ENCODE results near the gene ZNF425.
"Not testable (repeated sequence)": the region's sequence is repeated elsewhere in the genome, so short reads cannot be mapped to it uniquely, and the experiment has no call there.

Gene ZNF425, protein sequence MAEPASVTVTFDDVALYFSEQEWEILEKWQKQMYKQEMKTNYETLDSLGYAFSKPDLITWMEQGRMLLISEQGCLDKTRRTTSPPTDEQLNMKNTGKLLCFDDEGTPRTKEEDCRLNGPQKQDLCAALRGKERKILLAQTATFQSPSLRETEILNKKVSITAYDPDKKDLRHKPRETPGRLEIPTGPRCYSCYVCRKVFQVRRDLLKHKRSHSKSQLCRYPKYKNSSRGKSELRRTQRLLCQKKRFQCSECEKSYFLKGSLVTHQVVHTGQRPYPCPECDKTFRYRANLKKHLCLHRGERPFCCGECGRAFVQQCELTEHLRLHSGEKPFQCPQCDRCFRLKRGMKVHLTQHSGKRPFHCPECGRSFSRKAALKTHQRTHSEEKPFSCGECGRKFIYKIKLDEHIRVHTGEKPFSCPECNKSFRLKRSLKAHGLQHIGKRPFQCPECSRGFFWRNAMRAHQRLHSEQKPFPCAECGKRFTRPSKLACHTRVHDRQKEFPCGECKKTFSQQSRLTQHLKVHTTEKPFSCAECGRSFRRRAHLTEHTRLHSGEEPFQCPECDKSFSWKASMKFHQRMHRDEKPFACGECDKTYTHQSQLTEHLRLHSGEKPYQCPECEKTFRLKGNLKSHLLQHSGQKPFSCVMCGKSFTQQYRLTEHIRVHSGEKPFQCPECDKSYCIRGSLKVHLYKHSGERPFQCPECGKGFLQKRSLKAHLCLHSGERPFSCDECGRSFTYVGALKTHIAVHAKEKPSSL

DNA sequence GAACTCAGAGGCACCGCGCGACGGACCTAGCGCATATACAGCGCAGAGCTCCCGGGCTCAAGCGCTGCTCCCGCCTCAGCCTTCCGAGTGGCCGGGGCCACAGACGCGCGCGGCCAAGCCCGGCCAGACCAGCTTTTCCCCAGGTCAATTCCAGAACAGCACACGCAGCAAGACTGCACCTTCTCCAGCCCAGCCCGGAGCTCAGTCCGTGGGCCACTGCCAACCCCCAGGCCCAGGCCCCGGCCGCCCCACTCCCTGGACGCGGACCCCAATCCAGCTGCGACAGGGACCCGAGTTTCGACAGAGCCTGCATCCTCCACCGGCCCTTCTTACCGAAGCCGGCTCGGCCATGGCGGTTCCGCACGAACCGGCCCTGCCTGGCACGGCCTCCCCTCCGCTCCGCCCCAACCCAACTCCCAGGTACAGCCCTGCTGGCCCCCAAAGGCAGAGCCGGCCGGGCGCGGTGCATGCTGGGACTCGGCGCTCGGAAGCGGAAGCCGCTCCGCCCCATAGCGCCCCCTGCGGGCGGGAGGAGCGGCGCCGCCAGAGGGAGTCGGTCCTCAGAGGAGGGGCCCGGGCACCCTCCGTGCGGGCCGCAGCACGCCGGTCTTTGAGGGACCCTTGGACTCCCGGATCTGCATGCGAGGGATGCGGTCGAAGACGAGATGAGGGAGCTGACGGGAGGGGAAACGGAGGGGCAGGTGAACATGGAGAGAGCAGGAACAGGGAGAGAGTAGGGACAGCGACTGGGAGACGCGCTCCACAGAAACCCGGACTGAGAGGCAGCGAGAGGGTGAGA lies at the start of gene ZNF425:
Gene ZNF425 (minus strand): TSS at position 462 of the 799 bp plus-strand sequence. CDS start 111 bp downstream, at position 351.
- DNase-seq (ENCODE audit: low read depth, low spot score): peak; percentile 89

DNA sequence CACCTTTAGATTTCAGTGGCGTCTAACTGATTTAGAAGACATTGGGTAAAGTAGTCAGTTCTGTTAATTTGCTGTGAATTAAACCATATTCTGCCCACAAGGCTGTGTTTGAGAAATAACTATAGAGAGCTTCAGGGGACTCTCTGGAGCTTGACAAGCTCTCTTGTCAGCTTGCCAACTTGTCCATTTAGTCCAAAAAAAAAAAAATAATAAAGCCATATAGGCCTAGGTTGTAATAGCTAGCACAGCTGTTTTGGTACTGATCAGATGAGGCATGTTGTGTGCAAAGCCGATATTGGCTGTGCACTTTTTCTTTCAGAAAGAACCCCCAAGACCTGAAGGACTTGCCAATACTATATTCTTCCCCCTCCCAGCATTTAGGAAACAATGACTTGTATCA lies 49.0 kb upstream of the ZNF425 start:
- no peak for DNase-seq (ENCODE audit: low read depth, low spot score)

DNA sequence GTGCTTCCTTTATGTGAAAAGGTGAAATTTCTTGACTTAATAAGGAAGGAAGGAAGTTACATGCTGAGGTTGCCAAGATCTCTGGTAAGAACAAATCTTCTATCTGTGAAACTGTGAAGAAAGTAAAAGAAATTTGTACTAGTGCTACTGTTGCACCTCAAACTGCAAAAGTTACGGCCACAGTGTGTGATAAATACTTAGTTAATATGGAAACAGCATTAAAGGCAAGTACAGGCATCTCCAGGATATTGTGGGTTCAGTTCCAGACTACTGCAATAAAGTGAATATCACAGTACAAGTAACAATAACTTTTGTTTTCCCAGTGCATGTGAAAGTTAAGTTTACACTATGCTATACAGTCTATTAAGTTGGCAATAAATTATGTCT lies 46.4 kb upstream of the ZNF425 start:
- DNase-seq (ENCODE audit: low read depth, low spot score): no peak

DNA sequence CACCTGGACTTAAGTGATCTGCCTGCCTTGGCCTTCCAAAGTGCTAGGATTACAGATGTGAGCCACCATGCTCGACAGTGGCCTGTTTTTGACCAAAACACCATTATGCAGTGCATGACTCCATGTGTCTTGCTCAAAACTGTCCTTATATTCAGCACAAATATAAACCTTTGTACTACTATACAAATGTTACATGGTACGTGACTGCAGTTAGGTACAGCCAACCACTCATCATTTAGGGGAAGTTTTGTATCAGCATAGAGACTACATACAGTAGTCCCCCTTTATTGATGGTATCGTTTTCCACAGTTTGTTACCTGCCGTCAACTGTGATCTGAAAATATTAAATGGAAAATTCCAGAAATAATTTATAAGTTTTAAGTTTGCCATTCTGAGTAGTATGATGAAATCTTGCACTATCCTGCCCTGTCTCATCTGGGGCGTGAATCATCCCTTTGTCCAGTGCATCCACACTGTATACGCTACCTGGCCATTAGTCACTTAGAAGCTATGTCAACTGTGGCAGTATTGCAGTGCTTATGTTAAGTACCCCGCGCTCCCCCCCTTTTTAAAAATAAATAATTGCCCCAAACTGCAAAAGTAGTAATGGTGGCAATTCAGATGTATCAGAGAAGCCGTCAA lies 45.9 kb upstream of the ZNF425 start:
- DNase-seq (ENCODE audit: low read depth, low spot score): no peak

DNA sequence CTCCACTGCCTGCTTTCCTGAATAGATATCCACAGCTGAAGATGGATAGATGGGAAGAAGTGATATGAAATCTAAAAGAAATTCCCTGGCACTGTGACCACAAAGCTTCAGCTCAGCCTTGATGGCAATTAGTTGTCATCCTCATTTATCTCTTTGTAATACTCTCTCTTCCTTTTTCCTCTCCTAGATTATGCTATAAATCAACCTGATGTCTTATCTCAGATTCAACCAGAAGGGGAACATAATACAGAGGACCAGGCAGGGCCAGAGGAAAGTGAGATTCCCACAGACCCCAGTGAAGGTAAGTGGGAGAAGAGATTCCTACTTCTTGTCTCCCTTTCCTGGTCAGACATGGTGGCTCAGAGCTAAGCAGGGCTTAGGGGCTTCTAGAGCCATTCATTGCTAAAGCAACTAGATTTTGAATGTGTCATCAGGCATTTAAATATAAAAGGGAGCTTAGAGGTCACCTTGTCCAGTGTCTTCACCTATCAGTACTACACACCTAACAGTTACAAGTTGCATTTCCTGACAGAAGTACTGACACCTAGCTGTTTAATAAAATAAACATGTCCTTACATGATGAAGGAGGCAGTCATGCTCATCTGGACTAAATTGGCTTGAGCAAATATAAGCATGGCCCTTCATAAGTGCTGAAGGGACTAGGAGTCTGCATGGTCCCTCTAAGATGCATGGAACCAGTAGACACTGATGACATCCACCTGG lies 40.7 kb upstream of the ZNF425 start:
- no peak for DNase-seq (ENCODE audit: low read depth, low spot score)

DNA sequence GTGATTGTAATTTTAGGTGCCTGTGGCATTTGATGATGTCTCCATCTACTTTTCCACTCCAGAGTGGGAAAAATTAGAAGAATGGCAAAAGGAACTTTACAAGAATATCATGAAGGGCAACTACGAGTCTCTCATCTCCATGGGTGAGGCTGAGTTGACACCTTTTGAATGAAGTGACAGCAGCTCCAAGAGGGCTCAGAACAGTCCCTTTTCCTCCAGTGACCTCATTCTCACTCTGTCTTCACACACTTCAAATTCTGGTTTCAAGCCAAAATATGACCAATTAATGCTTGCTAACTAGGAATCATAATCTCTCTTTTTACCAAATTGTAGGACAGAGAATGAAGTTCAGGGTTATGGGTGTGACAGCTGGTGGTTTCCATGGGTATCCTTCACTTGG lies 40.0 kb upstream of the ZNF425 start:
- DNase-seq (ENCODE audit: low read depth, low spot score): no peak

DNA sequence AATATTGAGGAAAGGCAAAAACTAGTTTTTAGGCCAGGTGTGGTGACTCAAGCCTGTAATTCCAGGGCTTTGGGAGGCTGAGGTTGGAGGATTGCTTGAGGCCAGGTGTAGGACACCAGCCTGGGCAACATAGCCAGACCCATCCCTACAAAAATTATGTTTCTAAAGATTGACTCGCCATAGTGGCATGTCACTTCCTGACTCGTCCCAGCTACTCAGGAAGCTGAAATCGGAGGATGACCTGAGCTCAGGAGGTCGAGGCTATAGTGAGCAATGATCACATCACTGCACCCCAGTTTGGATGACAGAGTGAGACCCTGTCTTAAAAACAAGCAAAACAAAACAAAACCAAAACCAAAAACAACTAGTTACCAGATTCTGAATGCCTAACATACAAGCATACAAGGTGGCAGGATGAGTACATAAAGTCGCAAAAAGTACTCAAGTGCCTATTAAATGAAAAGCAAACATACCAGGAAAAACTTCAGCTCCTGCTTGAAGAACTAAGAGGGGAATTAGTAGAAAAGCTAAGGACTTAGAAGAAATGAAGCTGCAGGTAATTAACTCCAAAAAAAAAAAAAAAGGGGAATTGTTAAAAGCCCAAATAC lies 35.2 kb upstream of the ZNF425 start:
- no peak for DNase-seq (ENCODE audit: low read depth, low spot score)

DNA sequence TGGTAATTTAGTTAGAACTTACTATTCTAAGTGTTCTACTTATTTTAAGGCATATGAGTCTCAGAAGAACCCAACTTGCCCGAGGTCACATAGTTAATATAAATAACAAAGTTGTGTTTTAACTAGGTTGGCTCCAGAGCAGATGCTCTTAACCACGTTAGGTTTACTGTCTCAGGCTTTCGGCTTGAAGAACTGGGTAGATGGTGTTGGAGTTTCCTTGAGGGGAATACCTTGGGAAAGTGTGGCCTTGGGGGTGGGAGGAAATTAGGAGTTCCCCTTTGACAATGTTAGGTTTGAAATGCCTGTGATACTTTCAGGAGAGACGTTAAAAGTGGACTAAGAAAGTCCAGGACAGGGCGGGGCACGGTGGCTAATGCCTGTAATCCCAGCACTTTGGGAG lies 30.8 kb upstream of the ZNF425 start:
- DNase-seq (ENCODE audit: low read depth, low spot score): no peak

DNA sequence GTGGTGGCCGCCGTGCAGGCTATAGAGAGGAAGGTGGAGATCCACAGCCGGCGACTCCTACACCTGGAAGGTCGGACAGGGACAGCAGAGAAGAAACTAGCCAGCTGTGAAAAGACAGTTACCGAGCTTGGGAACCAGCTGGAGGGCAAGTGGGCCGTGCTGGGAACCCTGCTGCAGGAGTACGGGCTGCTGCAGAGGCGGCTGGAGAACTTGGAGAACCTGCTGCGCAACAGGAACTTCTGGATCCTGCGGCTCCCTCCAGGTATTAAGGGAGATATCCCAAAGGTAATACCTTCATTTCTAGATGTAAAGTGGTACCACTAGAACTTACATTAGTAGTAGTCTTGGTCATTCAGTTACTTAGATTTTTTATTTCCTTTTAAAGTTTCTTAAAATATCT lies 27.9 kb upstream of the ZNF425 start:
- no peak for DNase-seq (ENCODE audit: low read depth, low spot score)

DNA sequence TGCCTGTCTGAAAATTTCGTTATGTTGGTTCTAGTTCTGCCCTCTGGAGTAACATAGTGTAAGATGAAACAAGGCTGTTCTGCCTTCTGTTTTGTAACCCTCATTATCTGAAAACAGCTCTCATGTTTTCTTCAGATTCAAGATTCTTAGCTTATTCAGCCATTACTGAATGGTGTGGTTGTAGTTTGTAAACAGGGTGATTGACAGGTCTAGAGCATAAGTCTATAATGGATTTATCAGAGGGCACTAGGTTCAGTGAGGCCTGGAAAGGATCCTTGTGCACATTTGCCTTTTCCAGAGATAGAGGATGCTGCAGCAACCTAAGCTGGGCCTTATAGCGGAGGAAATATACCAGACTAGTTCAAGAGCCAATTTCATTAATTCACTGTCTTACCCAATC lies 27.2 kb upstream of the ZNF425 start:
- no peak for DNase-seq (ENCODE audit: low read depth, low spot score)

DNA sequence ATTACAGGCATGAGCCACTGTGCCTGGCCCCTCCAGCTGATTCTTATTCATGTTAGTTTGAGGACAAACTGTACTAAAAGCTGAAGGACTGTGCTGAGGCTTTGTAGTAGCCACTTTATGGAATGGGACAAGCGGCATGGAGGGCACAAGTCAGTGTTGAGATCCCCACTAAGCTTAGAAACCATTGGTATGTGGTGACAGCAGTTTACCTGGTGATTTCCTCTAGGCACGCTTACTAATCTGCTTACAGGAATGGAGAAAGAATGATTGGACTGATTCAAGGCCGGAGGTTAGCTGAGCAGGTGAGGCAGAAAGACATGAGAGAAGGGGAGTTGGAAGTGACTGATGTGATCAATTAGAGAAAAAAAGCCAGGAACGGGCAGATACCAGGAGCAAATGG lies 24.9 kb upstream of the ZNF425 start:
- DNase-seq (ENCODE audit: low read depth, low spot score): no peak

DNA sequence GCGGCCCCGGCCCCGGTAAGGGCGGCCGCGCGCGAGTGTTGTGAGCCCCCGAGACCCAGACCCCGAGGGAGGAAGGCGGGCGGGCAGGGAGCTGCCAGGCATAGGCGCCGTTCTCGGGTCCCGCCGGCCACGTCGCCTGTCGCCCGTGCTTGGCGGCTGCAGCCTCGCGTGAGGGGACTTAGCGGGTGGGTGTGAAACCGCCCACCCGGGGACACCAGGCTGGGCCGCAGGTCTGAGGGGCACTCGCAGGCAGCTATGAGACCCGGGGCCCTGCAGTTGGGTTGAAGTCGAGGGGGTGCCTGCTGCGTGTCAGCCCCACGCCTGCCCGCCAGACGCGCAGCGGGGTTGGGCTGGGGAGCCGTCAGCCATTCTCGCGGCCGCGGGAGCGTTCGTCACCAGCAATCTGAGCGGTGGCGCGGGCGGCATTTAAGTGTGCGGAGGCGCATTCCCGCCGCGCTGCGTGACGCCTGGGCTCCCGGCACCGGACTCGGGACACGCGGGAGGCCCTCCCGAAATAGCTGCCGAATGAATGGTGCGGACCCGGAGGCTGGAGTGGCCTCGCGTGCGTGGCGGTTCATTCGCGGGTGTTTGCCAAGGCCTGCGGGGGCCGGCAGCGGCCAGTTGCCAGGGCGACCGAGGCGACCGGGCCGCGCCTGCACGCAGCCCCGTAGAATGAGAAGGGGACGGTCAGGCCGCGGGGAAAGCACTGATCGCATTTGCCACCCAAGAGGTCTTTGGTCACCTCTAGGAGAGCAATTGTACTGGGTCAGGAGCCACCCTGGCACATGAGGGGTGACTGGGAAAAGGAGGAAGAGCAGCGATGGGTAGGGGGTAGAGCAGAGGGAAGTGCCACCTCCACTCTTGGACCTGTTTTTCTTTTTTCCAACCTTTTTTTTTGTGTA lies 21.9 kb upstream of the ZNF425 start:
- peak; percentile 31 for DNase-seq (ENCODE audit: low read depth, low spot score)

DNA sequence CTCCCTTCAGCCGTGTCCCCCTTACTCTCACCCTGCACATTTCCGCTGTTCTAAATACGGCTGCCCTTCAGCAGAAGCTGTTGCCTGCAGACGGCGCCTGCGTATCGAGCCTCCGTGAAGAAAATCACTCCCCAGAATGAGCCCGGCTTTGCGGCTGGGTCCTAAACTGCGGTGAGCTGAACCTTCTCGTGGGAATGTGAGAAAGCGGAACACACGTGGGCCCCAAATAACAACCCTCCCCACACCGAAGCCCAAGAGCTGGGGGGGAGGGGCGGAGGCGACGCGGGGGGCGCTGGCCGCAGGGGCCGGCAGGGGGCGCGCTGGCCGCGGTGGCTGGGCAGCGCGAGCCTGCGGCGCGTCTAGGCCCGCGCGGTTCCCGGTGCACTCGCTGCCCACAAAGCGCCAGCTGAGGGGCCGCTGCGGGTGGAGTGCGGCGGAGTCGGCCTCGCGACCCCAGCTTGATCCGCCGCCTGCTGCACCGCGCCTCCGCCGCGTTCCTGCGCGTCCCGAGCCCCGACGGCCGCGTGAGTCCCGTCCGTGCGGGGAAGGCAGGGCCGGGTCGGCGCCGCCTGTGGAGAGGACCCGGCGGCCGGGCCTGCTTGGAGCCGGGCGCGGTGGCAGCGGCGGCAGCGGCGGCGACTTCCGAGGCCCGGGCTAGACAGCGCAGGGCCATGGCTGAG lies 21.1 kb upstream of the ZNF425 start, which contains the start of gene ZNF398:
Gene ZNF398 (plus strand): TSS at position 382 of the 680 bp plus-strand sequence. CDS start 290 bp downstream, at position 672.
- DNase-seq (ENCODE audit: low read depth, low spot score): peak; percentile 61

DNA sequence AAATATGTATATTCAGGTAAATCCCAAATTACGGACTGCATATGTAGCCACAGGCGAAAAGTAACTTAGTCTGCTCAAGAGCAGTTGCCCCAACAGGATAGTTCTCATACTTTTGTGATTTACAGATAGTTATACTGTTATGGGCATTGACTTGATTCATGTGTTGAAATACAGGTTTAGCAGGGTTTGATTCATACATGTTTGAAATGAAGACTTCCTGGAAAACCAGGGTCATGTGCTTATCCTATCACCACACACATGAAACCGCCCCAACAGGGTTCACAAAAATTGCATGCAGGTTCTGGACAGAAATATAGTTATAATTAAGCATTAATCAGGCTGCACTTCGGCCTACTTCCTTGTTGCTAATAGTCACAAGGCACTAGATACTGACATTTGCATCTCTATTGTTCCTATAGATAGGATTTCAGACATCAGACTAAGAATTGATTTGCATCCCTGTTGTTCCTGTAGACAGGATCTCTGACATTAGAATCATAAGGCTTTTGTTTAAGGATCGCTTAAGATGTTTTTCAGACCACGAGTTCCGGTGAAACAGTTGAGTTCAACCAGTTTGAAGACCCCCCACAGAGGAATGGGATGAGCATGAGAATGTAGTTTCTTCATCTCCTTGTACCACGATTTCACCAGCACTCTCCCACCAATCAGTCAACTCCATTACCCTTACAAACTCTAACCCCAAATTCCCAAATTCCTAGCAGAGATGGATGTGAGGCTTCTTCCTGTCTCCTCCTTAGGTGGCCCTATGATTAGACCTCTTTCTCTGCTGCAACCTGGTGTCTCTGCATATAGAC lies 19.1 kb upstream of the ZNF425 start:
- no peak for DNase-seq (ENCODE audit: low read depth, low spot score)

DNA sequence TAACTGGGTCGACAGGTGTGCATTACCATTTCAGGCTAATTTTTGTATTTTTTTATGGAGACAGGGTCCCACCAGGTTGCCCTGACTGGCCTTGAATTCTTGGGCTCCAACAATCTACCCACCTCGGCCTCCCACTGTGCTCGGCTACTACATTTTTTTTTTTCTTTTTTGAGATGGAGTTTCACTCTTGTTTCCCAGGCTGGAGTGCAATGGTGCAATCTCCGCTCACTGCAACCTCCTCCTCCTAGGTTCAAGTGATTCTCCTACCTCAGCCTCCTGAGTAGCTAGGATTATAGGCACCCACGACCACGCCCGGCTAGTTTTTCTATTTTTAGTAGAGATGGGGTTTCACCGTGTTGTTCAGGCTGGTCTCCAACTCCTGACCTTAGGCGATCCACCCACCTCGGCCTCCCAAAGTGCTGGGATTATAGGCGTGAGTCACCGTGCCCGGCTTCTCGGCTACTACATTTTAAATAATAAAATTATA lies 18.4 kb upstream of the ZNF425 start:
- DNase-seq (ENCODE audit: low read depth, low spot score): not testable (repeated sequence)

DNA sequence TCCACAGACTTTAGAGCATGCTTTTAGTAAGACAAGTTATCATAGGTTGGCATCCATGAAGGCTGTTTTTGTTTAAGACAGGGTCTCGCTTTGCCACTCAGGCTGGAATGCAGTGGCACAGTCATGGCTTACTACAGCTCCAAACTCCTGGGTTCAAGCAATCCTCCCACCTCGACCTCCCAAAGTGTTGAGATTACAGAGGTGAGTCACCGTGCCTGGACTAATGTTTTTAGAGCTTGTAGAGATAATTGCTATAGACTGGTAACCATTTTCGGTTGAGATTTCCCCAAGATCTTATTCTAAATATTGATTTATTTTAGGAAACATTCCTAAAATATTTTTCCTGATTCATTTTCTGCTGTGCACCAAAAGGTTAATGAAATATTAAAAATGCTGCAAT lies 15.8 kb upstream of the ZNF425 start:
- DNase-seq (ENCODE audit: low read depth, low spot score): no peak

DNA sequence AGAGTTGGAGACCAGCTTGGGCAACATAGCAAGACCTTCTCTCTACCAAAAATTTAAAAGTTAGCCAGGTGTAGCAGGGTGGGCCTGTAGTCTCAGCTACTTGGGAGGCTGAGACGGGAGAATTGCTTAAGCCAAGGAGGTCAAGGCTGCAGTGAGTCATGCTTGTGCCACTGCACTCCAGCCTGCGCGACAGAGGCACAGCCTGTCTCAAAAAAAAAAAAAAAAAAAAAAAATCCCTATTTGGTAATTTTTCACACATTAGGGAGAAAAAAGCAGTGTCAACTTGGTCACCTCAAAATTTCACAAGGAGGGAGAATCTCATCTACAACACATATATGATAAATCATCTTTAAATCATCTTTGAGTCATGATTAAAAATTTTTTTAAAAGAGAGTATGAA lies 14.7 kb upstream of the ZNF425 start:
- no peak for DNase-seq (ENCODE audit: low read depth, low spot score)

DNA sequence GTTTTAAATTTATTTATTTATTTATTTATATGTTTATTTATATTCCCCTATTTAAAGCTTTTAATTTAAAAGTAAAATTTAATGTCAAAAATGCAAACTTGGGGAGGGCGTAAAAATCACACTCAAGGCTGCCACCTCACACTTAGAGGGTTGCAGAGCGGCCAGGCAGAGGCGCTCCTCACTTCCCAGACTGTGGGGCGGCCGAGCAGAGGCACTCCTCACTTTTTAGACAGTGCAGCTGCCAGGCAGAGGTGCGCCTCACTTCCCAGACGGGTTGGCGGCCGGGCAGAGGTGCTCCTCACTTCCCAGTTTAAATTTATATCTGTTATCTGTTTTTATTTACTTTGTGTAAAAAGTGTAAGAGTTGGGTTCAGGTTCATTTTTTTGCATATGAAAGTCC lies 10.0 kb upstream of the ZNF425 start:
- DNase-seq (ENCODE audit: low read depth, low spot score): no peak
